GM18519 (cell line): Measurements from ENCODE around the gene OR6C70.
A peak's percentile ranks its signal among the peaks of the same experiment; 100 is the strongest.
"Not testable (repeated sequence)": the region's sequence is repeated elsewhere in the genome, so short reads cannot be mapped to it uniquely, and the experiment has no call there.

Experiments used
- ATAC-seq: cut with Tn5 transposase; IDR thresholded peaks from one replicate; pipeline ENCODE4 v1.9.1; 2021; ENCODE audit warnings: mild to moderate bottlenecking, moderate library complexity; ENCODE audit not compliant: unreplicated experiment, low FRiP score

Gene OR6C70

GRCh38 chr12:55470088-55470829 is at the start of gene OR6C70:
OR6C70 (minus strand) TSS chr12:55470138; CDS start chr12:55470138, 0 bp downstream.
- no peak for ATAC-seq

- no peak for ATAC-seq
Measured at GRCh38 chr12:55516391-55516790, 46.5 kb upstream of the OR6C70 start.

GRCh38 chr12:55515696-55516095 is 45.8 kb upstream of the OR6C70 start:
- ATAC-seq: no peak

- ATAC-seq: no peak
Measured at GRCh38 chr12:55501601-55502000, 31.7 kb upstream of the OR6C70 start.

- no peak for ATAC-seq
Measured at GRCh38 chr12:55499810-55500252, 29.9 kb upstream of the OR6C70 start.

GRCh38 chr12:55499231-55499630 is 29.3 kb upstream of the OR6C70 start:
- no peak for ATAC-seq

GRCh38 chr12:55495490-55495889 is 25.6 kb upstream of the OR6C70 start:
- no peak for ATAC-seq

- no peak for ATAC-seq
Measured at GRCh38 chr12:55492078-55492477, 22.1 kb upstream of the OR6C70 start, which contains the start of gene OR6C68. OR6C68 (plus strand) TSS chr12:55492378; CDS start chr12:55492378, 0 bp downstream.

- ATAC-seq: not testable (repeated sequence)
Measured at GRCh38 chr12:55484284-55484683, 14.3 kb upstream of the OR6C70 start.

- not testable (repeated sequence) for ATAC-seq
Measured at GRCh38 chr12:55479136-55479535, 9.2 kb upstream of the OR6C70 start.

- ATAC-seq: no peak
Measured at GRCh38 chr12:55472264-55472663, 2.3 kb upstream of the OR6C70 start.

GRCh38 chr12:55469291-55469690 is 647 bp downstream of the OR6C70 start:
- no peak for ATAC-seq

GRCh38 chr12:55467836-55468235 is 2.1 kb downstream of the OR6C70 start:
- ATAC-seq: peak; percentile 91

GRCh38 chr12:55464926-55465325 is 5.0 kb downstream of the OR6C70 start:
- not testable (repeated sequence) for ATAC-seq

GRCh38 chr12:55448825-55449224 is 21.1 kb downstream of the OR6C70 start:
- no peak for ATAC-seq

- no peak for ATAC-seq
Measured at GRCh38 chr12:55446326-55446725, 23.6 kb downstream of the OR6C70 start.

GRCh38 chr12:55445357-55445756 is 24.6 kb downstream of the OR6C70 start:
- ATAC-seq: no peak

GRCh38 chr12:55443776-55444175 is 26.2 kb downstream of the OR6C70 start, which contains the start of gene OR6C2:
OR6C2 (plus strand) TSS chr12:55444076; CDS start chr12:55452214, 8,138 bp downstream.
- ATAC-seq: no peak

GRCh38 chr12:55441233-55441632 is 28.7 kb downstream of the OR6C70 start:
- not testable (repeated sequence) for ATAC-seq

GRCh38 chr12:55428331-55429243 is 41.4 kb downstream of the OR6C70 start:
- ATAC-seq: no peak

- ATAC-seq: no peak
Measured at GRCh38 chr12:55425954-55426353, 44.0 kb downstream of the OR6C70 start, which contains the start of gene OR6C76. OR6C76 (plus strand) TSS chr12:55426254; CDS start chr12:55426254, 0 bp downstream.
